Breast epithelium (tissue), 4 donors: Measurements from ENCODE around the gene HCN1. TPM values are rescaled to one million over a fixed set of nuclear protein-coding genes. Genes with fewer than 3 reads are reported as not detected.

ENCODE experiments used
- DNase-seq, 2 donors: peaks; one replicate each; pipeline ENCODE4 v3.0.0-alpha.2; 2019; ENCODE audit warnings: low spot score in 2 of 2
- H3K27ac ChIP-seq, 2 donors: fragments of 200-600 bp; sonication (generic) in 1 of 2; one replicate each; pipeline ENCODE4 v1.5.1; 2016 to 2019; ENCODE audit warnings: mild to moderate bottlenecking in 1 of 2
- H3K27me3 ChIP-seq, 2 donors: fragments of 200-600 bp; sonication (generic) in 1 of 2; one replicate each; pipeline versions ENCODE4 v1.5.1 to v1.6.0; 2017 to 2019; ENCODE audit warnings: control low read depth in 1 of 2, mild to moderate bottlenecking in 1 of 2
- H3K36me3 ChIP-seq: fragments of 200-600 bp; one replicate; pipeline ENCODE4 v1.5.1; 2019
- H3K4me1 ChIP-seq, 2 donors: fragments of 200-600 bp; sonication (generic); one replicate each; pipeline ENCODE4 v1.5.1; 2016 to 2019; ENCODE audit warnings: control low read depth in 1 of 2
- H3K4me3 ChIP-seq, 3 donors: fragments of 200-600 bp; sonication (generic); 1 replicate in 2 of 3; 2 replicates in 1 of 3; pipeline ENCODE4 v1.5.1; 2016 to 2019; ENCODE audit warnings: mild to moderate bottlenecking in 3 of 3, moderate library complexity in 2 of 3
- H3K9me3 ChIP-seq, 2 donors: fragments of 200-600 bp; sonication (generic) in 1 of 2; one replicate each; pipeline ENCODE4 v1.5.1; 2016 to 2019; ENCODE audit warnings: control low read depth in 1 of 2
- CTCF ChIP-seq, 3 donors: fragments of 450-650 bp; IDR thresholded peaks; one replicate each; pipeline ENCODE4 v1.5.1; 2016 to 2017; ENCODE audit warnings: antibody characterized with exemption in 3 of 3, mild to moderate bottlenecking in 3 of 3, moderate library complexity in 3 of 3
- POLR2A ChIP-seq: fragments of 450-650 bp; IDR thresholded peaks from one replicate; pipeline ENCODE4 v1.6.1; 2016; ENCODE audit warnings: antibody characterized with exemption, mild to moderate bottlenecking, moderate library complexity
- POLR2AphosphoS5 ChIP-seq, 3 donors: sonication (generic); formaldehyde crosslinking; IDR thresholded peaks; one replicate each; pipeline ENCODE4 v1.6.1; 2017; ENCODE audit warnings: antibody characterized with exemption in 3 of 3
- intact Hi-C: fragments of 100-400 bp; cut with DNase I; formaldehyde crosslinking; loops from one replicate; pipeline ENCODE4 v1.15.1; 2023; ENCODE audit warnings: low total_unique reads
- total RNA-seq, 3 donors: library from RNA; depleted of rRNA; stranded (reverse); fragments of >200 nt; gene quantifications; one replicate each; pipeline ENCODE4 v1.1.0, GENCODE V29; 2016

Gene HCN1
- total RNA-seq, 3 donors from 2014 or later = under 0.01 to 0.33 (median 0.29) TPM

- Histone ChIP-seq H3K4me1 (no peaks in the 10 kb centered on the region), H3K4me3 (no peak overlapping the region), H3K9me3 (peaks cover 0 to 8% of the 10 kb centered on the region in 2 donors), H3K27ac (no peak overlapping the region), H3K27me3 (no peaks in the 10 kb centered on the region), H3K36me3 (no peaks in the 10 kb centered on the region)
- no peak for DNase-seq
- intact Hi-C loops = no loop called here
- TF ChIP-seq POLR2AphosphoS5 (IDR thresholded peaks at IDR 0.05) (no peak), POLR2A (no peak), CTCF (IDR thresholded peaks at IDR 0.05) (no peak)
Observed at GRCh38 chr5:45295231-45295630, 400.9 kb downstream of the HCN1 start.

- Histone ChIP-seq H3K27me3 (no peaks in the 10 kb centered on the region), H3K4me1 (no peaks in the 10 kb centered on the region), H3K9me3 (no peaks in the 10 kb centered on the region), H3K36me3 (no peaks in the 10 kb centered on the region), H3K4me3 (no peak overlapping the region), H3K27ac (no peak overlapping the region)
- DNase-seq = no peak
- no peak for TF ChIP-seq CTCF (IDR thresholded peaks at IDR 0.05)
- no peak for TF ChIP-seq POLR2AphosphoS5 (IDR thresholded peaks at IDR 0.05)
- no peak for TF ChIP-seq POLR2A
- intact Hi-C loops = no loop called here
Observed at GRCh38 chr5:45288746-45289145, 407.4 kb downstream of the HCN1 start.

GRCh38 chr5:45284436-45284835 lies 411.7 kb downstream of the HCN1 start:
- TF ChIP-seq POLR2AphosphoS5 (IDR thresholded peaks at IDR 0.05) (no peak), CTCF (IDR thresholded peaks at IDR 0.05) (no peak), POLR2A (no peak)
- no peaks in the 10 kb centered on the region for H3K4me1 ChIP-seq
- no peak overlapping the region for H3K4me3 ChIP-seq
- intact Hi-C loops = no loop called here
- H3K27me3 ChIP-seq = no peaks in the 10 kb centered on the region
- H3K9me3 ChIP-seq = no peaks in the 10 kb centered on the region
- no peaks in the 10 kb centered on the region for H3K36me3 ChIP-seq
- DNase-seq = no peak
- H3K27ac ChIP-seq = no peak overlapping the region

GRCh38 chr5:45281081-45281480 lies 415.1 kb downstream of the HCN1 start:
- intact Hi-C loops = no loop called here
- Histone ChIP-seq H3K27me3 (no peaks in the 10 kb centered on the region), H3K36me3 (no peaks in the 10 kb centered on the region), H3K27ac (no peak overlapping the region), H3K9me3 (no peaks in the 10 kb centered on the region), H3K4me3 (no peak overlapping the region), H3K4me1 (no peaks in the 10 kb centered on the region)
- TF ChIP-seq CTCF (IDR thresholded peaks at IDR 0.05) = no peak
- TF ChIP-seq POLR2A = no peak
- no peak for TF ChIP-seq POLR2AphosphoS5 (IDR thresholded peaks at IDR 0.05)
- no peak for DNase-seq

GRCh38 chr5:45279109-45279508 lies 417.1 kb downstream of the HCN1 start:
- Histone ChIP-seq H3K9me3 (no peaks in the 10 kb centered on the region), H3K36me3 (no peaks in the 10 kb centered on the region), H3K27ac (no peak overlapping the region), H3K4me1 (no peaks in the 10 kb centered on the region), H3K4me3 (no peak overlapping the region), H3K27me3 (no peaks in the 10 kb centered on the region)
- intact Hi-C loops = no loop called here
- TF ChIP-seq CTCF (IDR thresholded peaks at IDR 0.05) (no peak), POLR2AphosphoS5 (IDR thresholded peaks at IDR 0.05) (no peak), POLR2A (no peak)
- no peak for DNase-seq
